Parathyroid adenoma (tissue), 2 donors: ENCODE results near the gene CDHR4.
"Not testable (repeated sequence)": the region's sequence is repeated elsewhere in the genome, so short reads cannot be mapped to it uniquely, and the experiment has no call there.

Source experiments
- H2AFZ ChIP-seq: fragments of 300-600 bp; sonication (generic); one replicate; pipeline ENCODE4 v1.7.0; 2017; ENCODE audit warnings: antibody characterized with exemption, mild to moderate bottlenecking
- H3K27ac ChIP-seq: fragments of 300-600 bp; sonication (generic); one replicate; pipeline ENCODE4 v1.7.0; 2017
- H3K27me3 ChIP-seq: fragments of 300-600 bp; sonication (generic); one replicate; pipeline ENCODE4 v1.7.0; 2017; ENCODE audit warnings: low read length; ENCODE audit not compliant: control insufficient read depth, insufficient read depth
- H3K36me3 ChIP-seq: fragments of 300-600 bp; sonication (generic); one replicate; pipeline ENCODE4 v1.7.0; 2017; ENCODE audit warnings: low read length; ENCODE audit not compliant: control insufficient read depth, insufficient read depth
- H3K4me1 ChIP-seq: fragments of 300-600 bp; sonication (generic); one replicate; pipeline ENCODE4 v1.7.0; 2017; ENCODE audit warnings: control low read depth
- H3K4me2 ChIP-seq: fragments of 300-600 bp; sonication (generic); one replicate; pipeline ENCODE4 v1.7.0; 2017; ENCODE audit warnings: low read length
- H3K4me3 ChIP-seq: fragments of 300-600 bp; sonication (generic); one replicate; pipeline ENCODE4 v1.7.0; 2017; ENCODE audit warnings: low read depth, low read length
- H3K79me2 ChIP-seq: fragments of 300-600 bp; sonication (generic); one replicate; pipeline ENCODE4 v1.7.0; 2017; ENCODE audit warnings: control low read depth
- H3K9ac ChIP-seq: fragments of 300-600 bp; sonication (generic); one replicate; pipeline ENCODE4 v1.7.0; 2017; ENCODE audit warnings: mild to moderate bottlenecking
- H3K9me3 ChIP-seq: fragments of 300-600 bp; sonication (generic); one replicate; pipeline ENCODE4 v1.7.0; 2017; ENCODE audit warnings: low read length; ENCODE audit not compliant: control insufficient read depth
- TF ChIP-seq, protein P1 (sequence below): fragments of 300-600 bp; sonication (generic); IDR thresholded peaks from one replicate; pipeline ENCODE4 v1.7.0; 2017; ENCODE audit warnings: antibody characterized with exemption, mild to moderate bottlenecking
- donor health status: primary hyperparathyroidism.

CDHR4 gene

DNA sequence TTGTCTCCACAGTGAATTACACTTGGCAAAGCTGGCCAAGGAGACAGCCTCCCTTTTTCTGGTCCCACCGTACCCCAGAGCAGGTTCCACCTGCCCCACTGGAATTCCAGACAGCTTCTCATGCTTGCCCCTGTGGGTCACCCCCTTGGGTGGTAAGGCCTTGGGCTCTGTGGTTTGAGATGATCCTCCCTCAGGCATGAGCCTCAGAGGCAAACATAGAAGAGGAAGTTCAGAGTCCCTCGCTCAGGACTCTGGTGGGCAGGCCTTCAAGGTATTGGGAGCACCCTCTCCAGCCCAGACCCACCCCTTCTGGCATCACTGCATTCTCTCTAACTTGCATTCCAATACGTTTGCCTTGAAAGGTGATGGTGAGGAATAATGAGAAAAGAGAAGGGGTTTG, 31.7 kb upstream of the CDHR4 start:
- H2AFZ ChIP-seq: no peak overlapping the region
- no peaks in the 10 kb centered on the region for H3K36me3 ChIP-seq
- H3K79me2 ChIP-seq: no peaks in the 10 kb centered on the region

DNA sequence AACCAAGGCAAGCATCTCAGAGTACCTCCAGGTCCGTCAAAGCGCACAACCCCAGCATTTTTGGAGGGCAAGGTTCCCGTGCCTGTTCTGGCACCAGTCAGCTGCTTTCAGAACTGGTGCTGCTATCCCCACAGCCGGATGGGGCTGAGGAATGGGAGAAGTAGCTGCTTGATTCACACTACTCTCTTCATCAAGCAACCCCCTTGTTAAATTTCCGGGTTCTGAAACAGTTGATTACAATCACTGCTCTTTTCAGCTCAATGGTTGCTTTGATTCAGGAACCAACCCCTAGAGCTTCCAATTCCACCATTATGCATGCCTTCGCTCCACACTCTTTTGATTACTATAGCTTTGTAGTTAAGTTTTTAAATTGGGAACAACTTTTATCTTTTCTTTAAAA, 26.3 kb upstream of the CDHR4 start:
- Histone ChIP-seq H3K4me2 (no peak overlapping the region), H3K4me3 (no peak overlapping the region), H3K9ac (no peak overlapping the region), H3K9me3 (no peaks in the 10 kb centered on the region), H3K27ac (no peak overlapping the region), H3K4me1 (no peaks in the 10 kb centered on the region), H3K79me2 (no peaks in the 10 kb centered on the region), H3K27me3 (no peaks in the 10 kb centered on the region), H2AFZ (no peak overlapping the region), H3K36me3 (no peaks in the 10 kb centered on the region)
- TF ChIP-seq, protein P1, sequence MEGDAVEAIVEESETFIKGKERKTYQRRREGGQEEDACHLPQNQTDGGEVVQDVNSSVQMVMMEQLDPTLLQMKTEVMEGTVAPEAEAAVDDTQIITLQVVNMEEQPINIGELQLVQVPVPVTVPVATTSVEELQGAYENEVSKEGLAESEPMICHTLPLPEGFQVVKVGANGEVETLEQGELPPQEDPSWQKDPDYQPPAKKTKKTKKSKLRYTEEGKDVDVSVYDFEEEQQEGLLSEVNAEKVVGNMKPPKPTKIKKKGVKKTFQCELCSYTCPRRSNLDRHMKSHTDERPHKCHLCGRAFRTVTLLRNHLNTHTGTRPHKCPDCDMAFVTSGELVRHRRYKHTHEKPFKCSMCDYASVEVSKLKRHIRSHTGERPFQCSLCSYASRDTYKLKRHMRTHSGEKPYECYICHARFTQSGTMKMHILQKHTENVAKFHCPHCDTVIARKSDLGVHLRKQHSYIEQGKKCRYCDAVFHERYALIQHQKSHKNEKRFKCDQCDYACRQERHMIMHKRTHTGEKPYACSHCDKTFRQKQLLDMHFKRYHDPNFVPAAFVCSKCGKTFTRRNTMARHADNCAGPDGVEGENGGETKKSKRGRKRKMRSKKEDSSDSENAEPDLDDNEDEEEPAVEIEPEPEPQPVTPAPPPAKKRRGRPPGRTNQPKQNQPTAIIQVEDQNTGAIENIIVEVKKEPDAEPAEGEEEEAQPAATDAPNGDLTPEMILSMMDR: no peak

More for the DNA sequence above, 31.7 kb upstream of the CDHR4 start:
- Histone ChIP-seq H3K9ac (no peak overlapping the region), H3K4me3 (no peak overlapping the region), H3K27ac (no peak overlapping the region), H3K27me3 (no peaks in the 10 kb centered on the region), H3K9me3 (no peaks in the 10 kb centered on the region), H3K4me1 (no peaks in the 10 kb centered on the region), H3K4me2 (no peak overlapping the region)
- TF ChIP-seq, protein P1: no peak

DNA sequence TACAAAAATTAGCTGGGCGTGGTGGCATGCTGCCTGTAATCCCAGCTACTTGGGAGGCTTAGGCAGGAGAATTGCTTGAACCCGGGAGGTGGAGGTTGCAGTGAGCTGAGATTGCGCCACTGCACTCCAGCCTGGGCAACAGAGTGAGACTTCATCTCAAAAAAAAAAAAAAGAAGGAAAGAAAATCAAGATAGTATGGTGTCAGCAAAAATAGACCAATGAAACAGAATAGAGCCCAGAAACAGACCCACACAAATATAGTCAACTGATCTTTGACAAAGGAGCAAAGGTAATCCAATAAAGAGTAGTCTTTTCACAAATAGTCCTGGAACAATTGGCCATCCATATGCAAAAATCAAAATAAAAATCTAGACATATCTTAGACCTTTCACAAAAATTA, 23.5 kb upstream of the CDHR4 start:
- H3K79me2 ChIP-seq, H2AFZ ChIP-seq, H3K36me3 ChIP-seq, H3K9ac ChIP-seq, H3K9me3 ChIP-seq, H3K4me1 ChIP-seq, H3K27me3 ChIP-seq, H3K4me2 ChIP-seq, H3K27ac ChIP-seq, H3K4me3 ChIP-seq: not testable (repeated sequence)

DNA sequence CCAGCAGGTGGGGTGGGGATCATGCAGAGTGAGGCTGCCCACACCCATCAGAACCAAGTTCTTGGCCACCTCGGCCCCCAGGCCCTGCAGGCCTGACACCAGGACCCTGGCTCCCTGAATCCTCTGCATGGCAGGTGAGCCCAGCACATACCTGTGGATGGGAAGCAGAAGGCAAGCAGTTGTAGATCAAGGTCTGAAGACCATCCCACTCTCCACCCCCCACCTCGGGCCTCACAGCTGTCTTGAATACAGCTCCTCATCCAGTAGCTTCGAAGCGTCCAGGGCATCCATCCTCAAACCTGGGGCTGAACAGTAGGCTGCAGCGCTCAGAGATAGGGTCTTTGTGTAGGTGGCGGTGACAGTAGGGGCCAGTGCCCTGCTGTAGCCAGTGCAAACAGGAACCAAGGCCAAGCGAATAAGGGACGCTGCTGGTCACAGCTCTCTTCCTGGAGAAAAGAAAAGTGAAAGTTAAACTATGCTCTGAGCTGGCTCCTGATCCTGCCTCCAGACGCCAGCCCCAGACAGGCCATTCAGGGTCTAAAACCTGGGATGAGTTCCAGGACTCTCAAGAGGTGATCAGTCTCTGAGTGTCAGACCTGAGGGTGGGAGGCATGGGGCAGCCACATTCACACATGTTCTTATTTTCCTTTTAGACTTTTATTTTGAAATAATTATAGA, 14.0 kb upstream of the CDHR4 start, which contains the start of gene UBA7:
Gene UBA7, minus strand, starts transcription at position 457 of the 678 bp plus-strand sequence. Its CDS starts 166 bp downstream, at position 291.
- no peaks in the 10 kb centered on the region for H3K36me3 ChIP-seq
- H3K4me1 ChIP-seq: no peaks in the 10 kb centered on the region
- H3K4me2 ChIP-seq: peak within 1 kb of the TSS; percentile 41
- TF ChIP-seq, protein P1: no peak
- H3K79me2 ChIP-seq: no peaks in the 10 kb centered on the region
- H3K9me3 ChIP-seq: no peaks in the 10 kb centered on the region
- no peaks in the 10 kb centered on the region for H3K27me3 ChIP-seq
- H2AFZ ChIP-seq: peak within 1 kb of the TSS; percentile 81
- H3K9ac ChIP-seq: no peak within 1 kb of the TSS
- H3K27ac ChIP-seq: peak within 1 kb of the TSS; percentile 49
- H3K4me3 ChIP-seq: no peak within 1 kb of the TSS

DNA sequence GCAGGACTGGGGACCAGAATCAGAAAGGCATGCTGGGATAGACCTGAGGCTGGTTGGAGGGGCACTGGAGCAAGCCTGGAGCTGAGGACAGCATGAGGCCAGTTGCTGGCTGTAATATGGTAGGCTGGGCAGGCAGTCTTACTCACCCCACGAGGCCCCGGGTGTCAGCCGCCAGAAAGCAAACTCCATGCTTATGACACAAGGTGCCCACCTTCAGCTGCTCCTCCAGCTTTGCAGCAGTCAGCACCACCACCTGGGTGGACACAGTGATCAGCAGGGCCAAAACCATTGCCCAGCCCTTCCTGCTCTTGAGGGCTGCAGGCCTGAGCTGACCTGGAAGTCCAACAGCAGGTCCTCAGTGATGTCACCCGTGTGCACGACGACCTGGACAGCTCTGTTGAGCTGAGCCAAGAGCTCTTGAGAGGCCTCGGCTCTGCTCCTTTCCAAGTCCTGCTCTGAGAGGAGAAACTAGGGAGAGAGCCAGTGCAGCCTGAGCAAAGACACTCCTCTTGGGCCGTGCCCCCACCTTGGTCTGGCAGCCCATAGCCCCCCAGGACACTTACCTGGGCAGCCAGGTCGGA, 13.3 kb upstream of the CDHR4 start:
- H3K9ac ChIP-seq: no peak overlapping the region
- peak overlapping the region; percentile 41 for H3K4me2 ChIP-seq
- TF ChIP-seq, protein P1: no peak
- H3K4me1 ChIP-seq: no peaks in the 10 kb centered on the region
- no peaks in the 10 kb centered on the region for H3K27me3 ChIP-seq
- H3K36me3 ChIP-seq: no peaks in the 10 kb centered on the region
- no peak overlapping the region for H3K27ac ChIP-seq
- H3K9me3 ChIP-seq: no peaks in the 10 kb centered on the region
- H3K4me3 ChIP-seq: no peak overlapping the region
- H3K79me2 ChIP-seq: no peaks in the 10 kb centered on the region
- H2AFZ ChIP-seq: no peak overlapping the region
